GM12892 (cell line): ENCODE data around the gene FAM111B.

Experiments used
- POLR2A ChIP-seq: IDR thresholded peaks from 2 replicates; pipeline ENCODE4 v1.6.1; 2011; ENCODE audit warnings: low read depth, low read length, control low read depth
- POLR2AphosphoS5 ChIP-seq: IDR thresholded peaks from 2 replicates; pipeline ENCODE4 v1.6.1; 2011; ENCODE audit warnings: low read depth, low read length, control low read depth
- TAF1 ChIP-seq: IDR thresholded peaks from 2 replicates; pipeline ENCODE4 v1.6.1; 2011; ENCODE audit warnings: low read depth, mild to moderate bottlenecking, control low read depth, low read length, borderline replicate concordance

DNA sequence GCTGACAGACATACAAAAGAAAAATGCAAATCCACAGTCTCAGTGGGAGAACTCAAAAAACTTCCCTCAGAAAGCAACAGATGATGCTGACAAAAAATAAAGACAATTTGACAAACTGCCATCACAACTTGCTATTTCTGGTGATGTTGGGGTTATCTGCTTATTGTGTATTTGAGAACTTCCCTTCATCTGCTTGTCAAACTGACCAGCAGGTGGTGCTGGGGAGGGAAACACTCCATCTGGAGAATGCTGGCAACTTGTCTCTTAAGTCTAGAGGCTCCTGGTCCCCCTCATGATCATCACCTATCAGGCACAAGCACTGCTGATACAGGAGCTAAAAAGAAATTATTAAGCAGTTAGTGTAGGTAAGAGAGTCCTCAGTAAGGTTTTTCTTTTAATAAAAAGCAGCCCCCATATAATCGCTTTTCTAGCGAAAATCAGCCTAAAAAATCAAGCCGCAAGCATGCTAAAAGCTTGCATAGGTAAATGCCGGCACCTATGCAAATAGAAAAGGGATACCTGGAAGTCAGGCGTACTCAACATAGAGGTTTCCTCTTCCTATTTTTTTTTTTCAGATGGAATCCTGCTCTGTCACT lies 9.8 kb upstream of the FAM111B start:
- TF ChIP-seq POLR2A, result no peak
- no peak for TF ChIP-seq POLR2AphosphoS5
- TF ChIP-seq TAF1, result no peak
